Dermis blood vessel endothelial cell (primary cell): Measurements from ENCODE around the gene ITGA7. TPM values are rescaled to one million over a fixed set of nuclear protein-coding genes. Genes with fewer than 3 reads are reported as not detected.

Experiments
- DNase-seq: peaks from one replicate; pipeline ENCODE4 v3.0.0; 2010
- total RNA-seq: library from RNA; depleted of rRNA; stranded (reverse); fragments of >200 nt; gene quantifications from 2 replicates; pipeline ENCODE4 v1.2.3, GENCODE V29; 2014

Gene ITGA7
- 0.42 and 0.68 TPM in 2 replicates for total RNA-seq

- no peak for DNase-seq
These were observed at the start of gene ITGA7 for GRCh38 chr12:55707841-55708694. ITGA7 (minus strand) TSS chr12:55707904; CDS start chr12:55707682, 222 bp downstream.

GRCh38 chr12:55755246-55755645, 47.5 kb upstream of the ITGA7 start:
- DNase-seq: no peak

GRCh38 chr12:55748230-55748993, 40.7 kb upstream of the ITGA7 start:
- no peak for DNase-seq

GRCh38 chr12:55746913-55747231, 39.2 kb upstream of the ITGA7 start:
- no peak for DNase-seq

- no peak for DNase-seq
These were observed 38.6 kb upstream of the ITGA7 start for GRCh38 chr12:55746174-55746912.

GRCh38 chr12:55745361-55746173, 37.9 kb upstream of the ITGA7 start:
- no peak for DNase-seq

- DNase-seq: no peak
These were observed 36.8 kb upstream of the ITGA7 start for GRCh38 chr12:55744340-55745030.

- peak; percentile 74 for DNase-seq
These were observed 36.0 kb upstream of the ITGA7 start for GRCh38 chr12:55743406-55744339.

- DNase-seq: peak; percentile 75
These were observed 35.2 kb upstream of the ITGA7 start, which contains the start of gene GDF11 for GRCh38 chr12:55742719-55743405. GDF11 (plus strand) TSS chr12:55743122; CDS start chr12:55743317, 195 bp downstream.

- no peak for DNase-seq
These were observed 34.4 kb upstream of the ITGA7 start for GRCh38 chr12:55741931-55742680.

- DNase-seq: no peak
These were observed 31.3 kb upstream of the ITGA7 start for GRCh38 chr12:55739025-55739378.

- peak; percentile 90 for DNase-seq
These were observed 30.7 kb upstream of the ITGA7 start for GRCh38 chr12:55738123-55739024.

GRCh38 chr12:55737581-55738122, 29.9 kb upstream of the ITGA7 start:
- no peak for DNase-seq

- peak; percentile 84 for DNase-seq
These were observed 29.3 kb upstream of the ITGA7 start for GRCh38 chr12:55736780-55737580.

GRCh38 chr12:55736076-55736475, 28.4 kb upstream of the ITGA7 start:
- no peak for DNase-seq

- no peak for DNase-seq
These were observed 26.9 kb upstream of the ITGA7 start for GRCh38 chr12:55734595-55734994.

- DNase-seq: no peak
These were observed 26.2 kb upstream of the ITGA7 start for GRCh38 chr12:55733858-55734257.
